Anterior cingulate cortex (tissue), 58 donors: ENCODE data around the gene OR52K1.

Experiments
- DNase-seq, 58 donors: peaks; one replicate each; lab custom pipeline; 2025; lab: John Stamatoyannopoulos, UW

Gene OR52K1

GRCh38 chr11:4482445-4482844, at the start of gene OR52K1:
TSS of gene OR52K1 (plus strand) at chr11:4482646. CDS start at chr11:4488901, 6,255 bp downstream.
- DNase-seq, result peak in 2 of 58 donors; percentile 4 to 17

DNA sequence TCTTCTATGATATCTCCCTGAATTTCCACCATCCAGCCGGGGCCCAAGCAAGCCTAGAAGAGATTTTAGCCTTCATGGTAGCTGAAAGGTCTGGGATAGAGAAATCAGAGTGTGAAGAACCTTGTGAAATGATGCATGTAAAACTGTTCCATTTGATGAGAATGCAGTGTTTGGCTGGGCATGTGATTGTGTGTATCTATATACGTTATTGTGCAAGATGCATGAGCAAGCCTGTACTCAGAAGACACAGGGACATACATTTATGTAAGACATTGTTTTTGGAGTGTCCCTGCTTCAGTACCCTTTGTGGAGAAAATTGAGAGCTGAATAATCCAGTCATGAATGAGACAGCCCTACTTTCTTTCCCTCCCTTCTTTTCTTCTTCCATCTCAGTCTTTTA, 48.6 kb upstream of the OR52K1 start:
- no peak for DNase-seq

DNA sequence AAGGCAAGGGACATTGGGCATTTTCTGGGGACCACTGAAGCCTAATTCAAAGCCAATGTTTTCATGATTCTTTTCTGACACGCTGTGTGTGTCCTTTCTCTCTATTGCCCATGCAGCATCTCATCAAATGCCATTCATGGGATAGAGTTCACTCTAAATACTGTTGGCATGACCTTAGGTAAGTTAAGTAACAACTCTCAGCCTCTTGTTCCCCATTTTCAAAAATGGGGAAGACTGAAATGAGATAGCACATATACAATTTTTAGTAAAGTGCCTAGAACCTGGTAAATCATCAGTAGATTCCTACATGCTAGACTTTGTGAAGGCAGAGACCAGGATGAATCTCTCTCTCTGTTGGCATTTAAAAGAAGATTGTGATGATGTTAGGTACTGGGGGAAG, 46.0 kb upstream of the OR52K1 start:
- DNase-seq, result no peak

GRCh38 chr11:4441515-4441914, 40.9 kb upstream of the OR52K1 start:
- DNase-seq, result no peak

DNA sequence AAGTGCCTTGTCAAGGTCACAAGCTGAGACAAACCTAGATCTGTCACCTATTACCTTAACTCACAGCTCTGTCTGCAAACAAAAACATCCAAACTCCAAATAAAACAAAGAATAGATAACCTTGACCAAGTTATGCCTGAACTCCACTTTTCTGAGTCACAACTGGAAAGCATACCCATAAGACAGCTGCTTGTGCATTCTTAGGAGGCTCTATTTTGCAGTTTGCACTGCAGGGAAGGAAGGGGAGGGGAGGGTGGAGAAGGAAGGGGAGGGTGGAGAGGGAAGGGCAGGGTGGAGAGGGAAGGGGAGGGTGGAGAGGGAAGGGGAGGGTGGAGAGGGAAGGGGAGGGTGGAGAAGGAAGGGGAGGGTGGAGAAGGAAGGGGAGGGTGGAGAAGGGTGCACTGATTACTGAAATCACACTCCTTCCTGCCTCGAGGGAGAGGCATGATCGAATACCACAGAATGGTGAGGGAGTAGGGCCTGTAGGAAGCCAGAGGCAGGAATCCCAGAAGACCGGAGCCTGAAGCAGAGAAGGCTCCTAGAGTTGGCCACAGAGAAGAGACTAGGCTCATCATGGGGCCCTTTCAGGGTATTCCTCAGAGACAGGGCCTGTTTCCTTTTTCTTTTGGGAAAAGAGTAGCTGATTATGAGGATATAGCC, 39.1 kb upstream of the OR52K1 start:
- DNase-seq, result no peak

DNA sequence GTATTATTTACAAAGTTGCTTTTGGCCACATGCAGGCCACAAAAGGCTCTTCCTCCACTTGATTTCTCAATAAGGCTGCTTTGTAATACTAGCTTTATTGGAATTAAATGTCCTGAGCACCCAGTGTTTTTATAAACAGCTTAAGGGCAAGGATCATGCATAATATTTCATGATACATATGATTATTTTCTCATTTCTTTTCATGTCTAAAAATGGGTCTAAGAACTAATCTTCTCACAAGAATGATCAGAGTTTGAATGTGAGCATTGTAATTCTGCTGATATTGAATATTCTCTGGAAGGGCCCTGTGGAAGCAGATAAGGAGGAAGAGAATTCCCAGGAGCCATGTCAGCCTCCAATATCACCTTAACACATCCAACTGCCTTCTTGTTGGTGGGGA, 33.5 kb upstream of the OR52K1 start, which contains the start of gene OR52K2:
Gene OR52K2 (plus strand): TSS at position 301 of the 400 bp plus-strand sequence. CDS start 45 bp downstream, at position 346.
- DNase-seq, result no peak

DNA sequence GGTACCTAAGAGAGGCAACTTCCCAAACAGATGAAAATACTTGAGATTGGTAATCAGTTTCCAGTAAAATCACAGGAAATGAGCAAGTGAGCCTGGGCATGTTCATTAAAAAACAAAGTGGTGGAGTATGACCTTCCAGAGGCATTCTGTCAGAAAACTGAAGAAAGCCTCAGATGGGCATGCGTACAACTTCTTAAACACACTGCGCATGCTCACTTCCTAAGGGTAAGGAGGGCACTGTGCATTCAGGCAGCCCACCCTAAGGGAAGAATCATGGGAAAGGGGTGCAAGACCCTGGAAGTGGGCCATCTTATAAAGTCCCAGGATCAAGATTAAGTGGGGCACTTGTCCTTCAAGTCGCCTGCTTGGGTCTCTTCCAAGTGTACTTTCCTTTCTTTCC, 29.3 kb upstream of the OR52K1 start:
- no peak for DNase-seq

GRCh38 chr11:4454021-4454420, 28.4 kb upstream of the OR52K1 start:
- DNase-seq, result no peak

DNA sequence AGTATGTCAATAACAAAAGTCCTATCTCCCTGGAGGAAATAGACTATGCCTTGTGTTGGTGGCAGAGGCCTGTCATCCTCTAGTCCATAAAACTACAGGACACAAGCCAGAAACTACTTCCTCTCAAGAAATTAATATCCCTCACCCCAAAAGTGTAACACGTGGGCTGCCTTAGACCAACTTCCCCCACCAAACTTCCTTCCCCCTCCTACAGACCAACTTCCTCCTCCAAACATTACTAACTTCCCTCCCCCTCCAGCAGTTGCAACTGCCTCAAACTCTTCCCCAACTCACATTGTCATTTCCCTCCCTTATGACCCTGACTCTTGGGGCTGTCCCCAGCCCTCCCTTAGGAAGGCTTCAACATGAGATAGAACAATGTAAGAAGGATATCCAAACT, 27.0 kb upstream of the OR52K1 start:
- peak in 6 of 58 donors; percentile 4 to 17 (median 6) for DNase-seq

- peak in 2 of 58 donors; percentile 1 to 15 for DNase-seq
These were observed 22.9 kb upstream of the OR52K1 start for GRCh38 chr11:4459500-4459899.

DNA sequence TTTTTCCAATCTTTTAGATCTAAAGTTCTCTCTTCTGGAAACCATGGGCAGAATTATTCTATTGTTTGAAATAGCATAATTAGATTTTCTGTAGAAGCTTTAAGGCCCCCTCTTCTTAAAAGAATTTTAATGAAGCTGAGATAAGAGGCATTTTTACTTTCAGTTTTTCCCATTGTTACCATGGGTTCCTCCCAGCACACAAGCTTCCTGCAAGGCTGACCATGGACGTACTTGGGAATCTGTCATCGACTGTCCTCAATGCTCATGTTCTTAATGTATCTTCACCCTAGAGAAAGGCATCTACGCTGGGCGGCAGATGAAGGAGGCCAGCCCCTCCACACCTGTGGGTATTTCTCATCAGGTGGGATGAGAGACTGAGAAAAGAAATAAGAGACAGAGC, 22.3 kb upstream of the OR52K1 start:
- no peak for DNase-seq

DNA sequence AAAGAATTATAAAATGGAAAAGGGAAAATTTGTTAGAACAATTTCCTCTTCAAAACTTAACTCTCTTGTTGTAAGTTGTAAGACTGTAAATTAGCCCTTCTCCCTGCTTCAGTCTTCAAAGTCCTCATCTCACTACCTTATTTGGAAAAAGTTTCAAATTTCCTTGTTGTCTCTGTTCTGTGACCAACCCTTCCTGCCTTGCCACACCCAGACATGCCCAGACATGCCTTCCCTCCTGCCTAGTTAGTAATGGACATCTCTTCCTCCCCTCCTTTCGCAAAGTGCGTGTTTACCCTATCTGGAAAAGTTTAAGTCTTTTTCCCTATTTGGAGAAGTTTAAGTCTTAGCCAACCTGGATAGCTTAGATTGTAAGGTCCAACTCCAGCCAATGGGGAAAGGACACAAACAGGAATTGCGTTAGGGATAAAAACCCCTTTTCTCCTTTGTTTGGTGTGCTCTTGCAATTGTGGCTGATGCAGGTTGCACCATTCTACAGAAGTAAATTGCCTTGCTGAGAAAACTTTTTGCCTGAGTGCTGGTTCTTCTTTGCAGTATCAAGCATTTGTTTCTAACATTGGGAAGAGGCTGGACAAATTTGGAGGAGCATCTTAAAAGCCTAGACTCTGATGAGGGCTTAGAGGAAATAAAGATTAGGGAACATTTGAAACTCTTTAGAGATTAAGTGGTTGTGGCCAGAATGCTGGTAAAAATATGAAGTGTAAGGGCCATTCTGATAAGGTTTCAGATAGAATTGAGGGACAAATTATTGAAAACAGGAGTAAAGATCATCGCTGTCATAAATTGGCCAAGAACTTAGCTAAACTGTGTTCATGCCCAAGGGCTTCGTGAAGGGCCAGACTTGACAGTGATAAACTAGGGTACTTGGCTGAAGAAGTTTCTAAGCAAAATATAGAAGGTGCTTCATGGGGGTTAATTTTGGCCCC, 18.0 kb upstream of the OR52K1 start:
- no peak for DNase-seq

- no peak for DNase-seq
These were observed 17.0 kb upstream of the OR52K1 start for GRCh38 chr11:4465407-4465806.

DNA sequence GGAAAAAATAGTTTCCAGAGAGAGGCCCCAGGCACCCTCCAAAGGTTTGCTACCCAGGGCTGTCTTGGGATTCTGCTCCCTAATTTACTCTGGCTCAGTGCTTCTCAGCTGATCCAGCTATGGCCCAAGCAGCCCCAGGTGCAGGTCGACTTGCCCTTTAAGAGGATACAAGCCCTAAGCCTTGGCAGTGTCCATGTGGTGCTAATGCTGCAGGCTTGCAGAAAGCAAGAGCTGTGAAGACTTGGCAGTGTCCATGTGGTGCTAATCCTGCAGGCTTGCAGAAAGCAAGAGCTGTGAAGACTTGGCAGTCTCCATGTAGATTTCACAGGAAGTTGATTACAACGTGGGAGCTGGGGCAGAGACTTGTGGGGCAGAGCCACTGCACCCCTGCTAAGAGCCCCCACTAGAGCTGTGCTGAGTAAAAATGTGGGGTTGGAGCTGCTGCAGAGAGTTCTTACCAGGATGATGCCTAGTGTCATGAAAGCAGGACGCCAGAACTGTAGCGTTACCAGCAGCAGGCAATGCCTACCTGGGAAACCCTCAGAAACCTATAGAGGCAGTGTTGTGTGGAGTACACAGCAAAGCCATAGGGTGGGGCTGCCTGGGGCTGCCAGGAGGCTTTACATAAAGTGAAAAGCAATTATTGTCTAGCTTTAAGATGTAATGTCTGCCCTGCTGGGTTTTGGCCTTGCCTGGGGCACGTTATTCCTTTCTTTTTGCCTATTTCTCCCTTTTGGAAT, 16.1 kb upstream of the OR52K1 start:
- no peak for DNase-seq

DNA sequence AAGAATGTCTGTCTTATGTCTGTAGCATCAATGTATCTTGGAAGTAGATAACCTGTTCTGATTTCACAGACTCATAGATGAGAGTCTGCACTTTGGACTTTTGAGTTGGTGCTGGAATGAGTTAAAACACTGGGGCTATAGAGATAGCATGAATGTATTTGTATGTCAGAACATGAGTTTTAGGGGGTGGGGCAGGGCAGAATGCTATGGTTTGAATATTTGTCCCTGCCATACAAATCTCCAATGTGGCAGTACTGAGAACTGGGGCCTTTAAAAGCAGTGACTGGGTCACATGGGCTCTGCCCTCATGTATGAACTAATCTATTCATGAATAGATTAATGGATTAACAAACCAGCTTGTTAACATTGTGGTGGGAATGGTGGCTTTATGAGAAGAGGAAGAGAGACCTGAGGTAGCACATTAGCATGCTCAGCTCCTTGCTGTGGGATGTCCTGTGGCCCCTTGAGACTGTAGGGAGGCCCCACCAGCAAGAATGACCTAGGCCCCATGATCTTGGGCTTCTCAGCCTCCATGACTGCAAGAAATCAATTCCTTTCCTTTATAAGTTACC, 15.5 kb upstream of the OR52K1 start:
- no peak for DNase-seq

DNA sequence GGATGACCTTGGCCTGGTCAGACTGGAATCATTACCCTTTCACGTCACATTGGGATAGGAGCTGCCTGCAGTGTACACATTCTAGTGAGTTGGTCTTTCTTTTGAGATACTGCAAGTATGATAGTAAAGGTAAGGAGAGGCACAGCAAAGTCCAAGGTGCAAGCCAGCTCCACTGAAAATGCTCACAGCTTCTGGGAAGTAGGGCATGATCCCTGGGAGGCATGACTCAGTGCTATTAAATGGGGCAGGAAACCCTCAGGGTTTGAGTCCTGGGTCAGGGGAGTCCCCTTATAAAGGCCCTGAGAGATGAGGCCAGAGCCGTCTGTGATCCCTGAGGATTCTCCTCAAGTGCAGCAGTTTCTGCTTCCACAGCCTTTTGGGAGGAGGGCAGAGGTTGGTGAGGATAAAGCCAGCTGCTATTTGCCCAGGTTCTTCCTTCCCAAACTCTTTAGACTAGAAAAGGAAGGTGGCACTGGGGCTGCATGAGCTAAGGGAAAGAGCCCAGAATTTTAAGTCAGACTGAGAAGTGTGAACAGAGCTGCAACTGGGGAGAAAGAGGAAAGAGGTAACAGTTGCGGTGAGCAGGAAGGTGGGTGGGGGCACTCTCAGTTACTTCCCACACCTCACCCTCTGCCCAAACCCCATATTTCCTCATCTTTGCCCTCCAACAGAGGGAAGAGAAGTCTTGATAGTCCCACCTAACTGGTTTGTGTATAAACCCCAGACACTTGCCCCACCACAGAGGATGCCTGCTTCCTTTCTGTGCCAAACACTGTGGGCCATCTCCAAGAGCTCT, 14.4 kb upstream of the OR52K1 start:
- DNase-seq, result no peak

DNA sequence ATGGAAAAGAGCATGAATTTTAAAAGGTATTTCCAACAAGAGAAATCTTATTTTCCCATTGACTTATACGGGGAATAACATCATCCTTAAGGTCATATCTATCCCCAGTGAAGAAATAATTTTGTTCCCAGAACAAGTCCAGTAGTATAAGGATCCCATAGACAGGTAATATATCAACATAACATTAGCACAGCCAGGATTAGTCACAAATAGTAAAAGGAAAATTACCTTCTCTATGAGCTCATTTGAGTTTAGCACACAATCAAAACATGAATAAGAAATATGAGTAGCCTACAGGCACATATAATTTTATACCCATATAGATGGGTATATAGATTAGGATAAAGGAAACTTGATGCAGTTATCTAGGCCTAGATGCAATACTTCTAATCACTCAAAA, 2.8 kb upstream of the OR52K1 start:
- DNase-seq, result no peak

- DNase-seq, result no peak
These were observed 1.7 kb upstream of the OR52K1 start for GRCh38 chr11:4480577-4481239.

GRCh38 chr11:4481240-4481582, 1.2 kb upstream of the OR52K1 start:
- no peak for DNase-seq
